HEK293T (cell line): ENCODE measurements around the gene E2F8.

Experiments
- ARNT ChIP-seq: fragments of 450-650 bp; IDR thresholded peaks from 2 replicates; pipeline ENCODE4 v1.6.1; 2017; ENCODE audit warnings: mild to moderate bottlenecking
- BHLHE40 ChIP-seq: fragments of 450-650 bp; IDR thresholded peaks from 2 replicates; pipeline ENCODE4 v1.6.1; 2016; ENCODE audit warnings: mild to moderate bottlenecking, moderate library complexity, borderline replicate concordance
- CTBP1 ChIP-seq: fragments of 450-650 bp; IDR thresholded peaks from 2 replicates; pipeline ENCODE4 v1.6.1; 2016; ENCODE audit warnings: borderline replicate concordance
- FOXK2 ChIP-seq: fragments of 450-650 bp; IDR thresholded peaks from 2 replicates; pipeline ENCODE4 v1.6.1; 2016; ENCODE audit warnings: mild to moderate bottlenecking
- FOXM1 ChIP-seq: fragments of 450-650 bp; IDR thresholded peaks from 2 replicates; pipeline ENCODE4 v1.6.1; 2017; ENCODE audit warnings: mild to moderate bottlenecking, borderline replicate concordance
- HDGF ChIP-seq: fragments of 450-650 bp; IDR thresholded peaks from 2 replicates; pipeline ENCODE4 v1.6.1; 2017; ENCODE audit warnings: antibody characterized with exemption, borderline replicate concordance
- L3MBTL2 ChIP-seq: fragments of 450-650 bp; conservative IDR thresholded peaks from 2 replicates; pipeline ENCODE4 v1.6.1; 2016; ENCODE audit warnings: mild to moderate bottlenecking
- LEF1 ChIP-seq: fragments of 450-650 bp; IDR thresholded peaks from 2 replicates; pipeline ENCODE4 v1.6.1; 2017; ENCODE audit warnings: mild to moderate bottlenecking, borderline replicate concordance
- SP1 ChIP-seq: fragments of 450-650 bp; IDR thresholded peaks from 2 replicates; pipeline ENCODE4 v1.6.1; 2017
- SUZ12 ChIP-seq: fragments of 450-650 bp; IDR thresholded peaks from 2 replicates; pipeline ENCODE4 v1.6.1; 2016; ENCODE audit warnings: mild to moderate bottlenecking
- TARDBP ChIP-seq: fragments of 450-650 bp; IDR thresholded peaks from 2 replicates; pipeline ENCODE4 v1.6.1; 2016
- ZNF384 ChIP-seq: fragments of 450-650 bp; IDR thresholded peaks from 2 replicates; pipeline ENCODE4 v1.6.1; 2016

DNA sequence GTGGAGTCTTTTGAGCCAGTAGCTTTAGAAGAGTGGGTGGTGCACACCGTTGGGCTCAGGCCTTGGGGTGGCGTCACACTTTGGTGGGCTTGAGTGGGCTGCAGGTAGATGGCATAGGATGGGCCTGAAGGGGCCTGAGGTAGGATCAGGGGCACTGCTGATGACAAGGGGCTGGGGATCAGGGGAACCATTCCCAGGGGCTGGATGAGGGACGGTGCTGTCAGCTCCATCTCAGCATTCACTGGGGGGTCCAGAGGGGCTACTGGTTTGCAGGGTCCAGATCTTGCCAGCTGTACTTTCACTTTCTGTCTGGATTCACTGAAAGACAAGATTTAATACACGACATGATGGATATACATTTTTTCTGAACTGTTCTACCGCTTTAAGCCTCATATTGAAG lies 11.1 kb downstream of the E2F8 start:
- TF ChIP-seq BHLHE40 (no peak), HDGF (no peak), CTBP1 (no peak), SUZ12 (no peak), SP1 (no peak), ARNT (no peak), L3MBTL2 (no peak), ZNF384 (no peak), FOXM1 (no peak), FOXK2 (no peak), TARDBP (no peak), LEF1 (no peak)
